Ovary (tissue), 9 donors: Measurements from ENCODE around the gene ZIC2. TPM values are rescaled to one million over a fixed set of nuclear protein-coding genes. Genes with fewer than 3 reads are reported as not detected.

ENCODE experiments used
- DNase-seq, 5 donors: peaks; one replicate each; pipeline ENCODE4 v3.0.0-alpha.2; 2019 to 2020
- H3K27ac ChIP-seq, 2 donors: fragments of 200-600 bp; one replicate each; pipeline versions ENCODE4 v1.5.1 to v1.8.0; 2019 to 2022
- H3K27me3 ChIP-seq: fragments of 200-600 bp; one replicate; pipeline ENCODE4 v1.8.0; 2022
- H3K36me3 ChIP-seq: fragments of 200-600 bp; sonication (generic); one replicate; pipeline ENCODE4 v1.5.1; 2019
- H3K4me1 ChIP-seq: one replicate; pipeline ENCODE4 v1.8.1; 2013; ENCODE audit warnings: mild to moderate bottlenecking, moderate library complexity; ENCODE audit not compliant: insufficient read depth
- H3K4me3 ChIP-seq: fragments of 200-600 bp; sonication (generic); one replicate; pipeline ENCODE4 v1.5.1; 2017
- H3K9me3 ChIP-seq, 2 donors: fragments of 200-600 bp in 1 of 2; sonication (generic) in 1 of 2; one replicate each; pipeline versions ENCODE4 v1.5.1 to v1.8.1; 2013 to 2019; ENCODE audit warnings: mild to moderate bottlenecking in 1 of 2, moderate library complexity in 1 of 2
- CTCF ChIP-seq, 3 donors: fragments of 450-650 bp in 2 of 3; fragments of 200-600 bp in 1 of 3; IDR thresholded peaks; one replicate each; pipeline versions ENCODE4 v1.5.1 to v1.8.0; 2016 to 2022; ENCODE audit warnings: antibody characterized with exemption in 3 of 3, mild to moderate bottlenecking in 1 of 3
- EP300 ChIP-seq: sonication (generic); formaldehyde crosslinking; IDR thresholded peaks from one replicate; pipeline ENCODE4 v1.6.1; 2017; ENCODE audit warnings: antibody characterized with exemption
- POLR2A ChIP-seq: fragments of 450-650 bp; IDR thresholded peaks from one replicate; pipeline ENCODE4 v1.6.1; 2017; ENCODE audit warnings: antibody characterized with exemption, mild to moderate bottlenecking, moderate library complexity
- WGBS, 3 donors: extraction: QIAGEN DNeasy Blood & Tissue Kit in 1 of 3; methylation state at CpG; one replicate each; pipeline versions ENCODE4 v1.1.5 to v1.1.7; 2013 to 2017; 5-methylcytosine and 5-hydroxymethylcytosine counted together
- intact Hi-C, 4 donors: fragments of 100-400 bp; cut with DNase I; formaldehyde crosslinking; loops; one replicate each; pipeline versions ENCODE4 v1.11.0 to v1.15.1; 2022 to 2023
- polyA plus RNA-seq, 2 donors: library from polyadenylated mRNA; stranded (reverse); fragments of 200-250 nt in 1 of 2; fragments of 350-450 nt in 1 of 2; fragmentation: Illumina TruSeq in 1 of 2; extraction: RNeasy Lipid Tissue Mini Kit (QIAGEN cat#74804) in 1 of 2; gene quantifications; one replicate each; pipeline ENCODE4 v1.2.3, GENCODE V29; 2013 to 2014
- total RNA-seq, 7 donors: library from RNA; depleted of rRNA in 2 of 7; stranded (reverse); fragments of >200 nt in 2 of 7; fragmentation: NEBNext Ultra II Directional in 3 of 7; extraction: Animal tissue kit (Norgen Biotek cat#: 25700) in 3 of 7; gene quantifications; one replicate each; pipeline versions ENCODE4 v1.1.0 to v1.2.4, GENCODE V29; 2016 to 2023
- donor health status: DM: no; HTN: no; CAD: no; lungs with moderate emphysema.
- donor health status: DM: no; HTN: no; CAD: no.
- donor health status: Bipolar disorder and iron deficiency.
- donor health status: DM: yes; HTN: yes; CAD: no.
- donor health status: DM: no; HTN: no; CAD: no.
- donor health status: DM: yes; HTN: yes; CAD: no.

ZIC2 gene
- total and polyA plus RNA-seq, 9 donors = 0.02 to 0.36 (median 0.07) TPM; not detected in 6

GRCh38 chr13:99990126-99990977 is 8.8 kb downstream of the ZIC2 start:
- H3K9me3 ChIP-seq = no peaks in the 10 kb centered on the region
- DNase-seq = no peak
- H3K4me1 ChIP-seq = peaks cover 1% of the 10 kb centered on the region
- H3K4me3 ChIP-seq = no peak overlapping the region
- intact Hi-C loops = no loop called here
- TF ChIP-seq POLR2A (no peak), EP300 (no peak), CTCF (IDR thresholded peaks at IDR 0.05) (no peak)
- WGBS, 3 donors = 12 to 16% (median 13%) methylated on average over 42 of the region's 42 CpGs
- H3K36me3 ChIP-seq = no peaks in the 10 kb centered on the region
- no peak overlapping the region for H3K27ac ChIP-seq
- H3K27me3 ChIP-seq = no peaks in the 10 kb centered on the region

GRCh38 chr13:99991013-99991827 is 9.6 kb downstream of the ZIC2 start:
- DNase-seq = no peak
- no peaks in the 10 kb centered on the region for H3K36me3 ChIP-seq
- H3K27me3 ChIP-seq = no peaks in the 10 kb centered on the region
- H3K4me3 ChIP-seq = no peak overlapping the region
- TF ChIP-seq EP300 (no peak), POLR2A (no peak)
- no peaks in the 10 kb centered on the region for H3K9me3 ChIP-seq
- H3K27ac ChIP-seq = no peak overlapping the region
- 10 to 11% (median 11%) methylated on average over 35 of the region's 35 CpGs for whole genome bisulfite sequencing, 3 donors
- peaks cover 1% of the 10 kb centered on the region for H3K4me1 ChIP-seq
- intact Hi-C loops = no loop called here

DNA sequence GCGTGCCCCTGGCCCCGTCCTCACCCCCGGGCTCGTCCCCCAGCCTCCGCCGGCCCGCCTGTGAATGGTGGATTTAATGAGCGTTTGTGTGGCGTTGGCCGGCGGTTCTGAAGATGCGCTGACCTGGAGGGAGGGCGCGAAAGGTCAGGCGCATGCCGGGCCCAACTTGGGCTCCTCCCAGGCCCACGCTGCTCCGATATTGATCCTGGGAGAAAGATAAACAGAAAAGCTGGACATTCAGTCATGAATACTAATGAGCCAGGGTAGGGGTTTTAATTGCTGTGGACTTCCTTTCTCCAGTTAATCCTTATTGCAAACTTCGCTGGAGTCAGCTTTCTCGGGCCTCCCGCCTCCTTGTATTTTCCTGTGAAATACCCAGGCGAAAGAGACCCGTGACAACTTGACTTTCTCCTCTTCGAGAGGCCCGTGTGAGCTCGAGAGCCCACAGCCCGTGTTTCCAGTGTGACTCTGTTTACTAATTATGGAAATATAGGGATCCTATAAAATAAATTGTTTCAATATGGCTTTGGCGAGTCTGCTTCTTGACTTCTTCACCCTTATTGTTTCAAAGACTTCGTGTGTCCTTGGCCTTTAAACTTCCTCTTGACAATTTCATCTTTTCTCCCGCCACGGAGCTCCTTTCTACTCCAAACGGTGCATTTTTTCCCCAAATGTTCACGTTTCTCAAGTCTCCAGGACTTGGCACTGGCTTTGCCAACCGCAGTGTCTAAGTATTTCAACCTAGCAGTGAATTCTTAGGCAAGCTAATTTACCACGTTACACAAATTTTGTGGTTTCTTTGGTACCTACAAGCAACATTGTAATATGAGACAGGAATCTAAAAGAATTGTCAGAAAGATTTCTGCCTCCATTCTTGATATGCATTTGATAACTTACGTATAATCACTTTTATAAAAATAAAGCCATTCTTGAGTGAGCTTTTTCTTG is 10.5 kb downstream of the ZIC2 start:
- no peaks in the 10 kb centered on the region for H3K36me3 ChIP-seq
- intact Hi-C loops = no loop called here
- no peak for DNase-seq
- WGBS, 3 donors = 9 to 14% (median 11%) methylated on average over 30 to 36 of the region's 36 CpGs
- H3K27ac ChIP-seq = no peak overlapping the region
- TF ChIP-seq POLR2A (no peak), CTCF (IDR thresholded peaks at IDR 0.05) (no peak), EP300 (no peak)
- no peaks in the 10 kb centered on the region for H3K9me3 ChIP-seq
- no peak overlapping the region for H3K4me3 ChIP-seq
- no peaks in the 10 kb centered on the region for H3K27me3 ChIP-seq
- peaks cover 1% of the 10 kb centered on the region for H3K4me1 ChIP-seq

- H3K9me3 ChIP-seq = no peaks in the 10 kb centered on the region
- TF ChIP-seq EP300 = no peak
- no peak for TF ChIP-seq CTCF (IDR thresholded peaks at IDR 0.05)
- no peak for TF ChIP-seq POLR2A
- WGBS, 3 donors = 11 to 13% (median 13%) methylated on average over 3 of the region's 3 CpGs
- H3K27ac ChIP-seq = no peak overlapping the region
- intact Hi-C loops = no loop called here
- peaks cover 6% of the 10 kb centered on the region for H3K27me3 ChIP-seq
- no peak overlapping the region for H3K4me3 ChIP-seq
- no peaks in the 10 kb centered on the region for H3K36me3 ChIP-seq
- peaks cover 1% of the 10 kb centered on the region for H3K4me1 ChIP-seq
- no peak for DNase-seq
These were observed 11.4 kb downstream of the ZIC2 start for GRCh38 chr13:99992949-99993351.
